OCI-LY7 (cell line): Measurements from ENCODE around the gene VPS4A. TPM values are rescaled to one million over a fixed set of nuclear protein-coding genes. Genes with fewer than 3 reads are reported as not detected.

Experiments
- BruUV-seq: library from RNA; stranded (reverse); fragments of 400-500 nt; replicated peaks from 2 replicates; lab custom pipeline; 2021; lab: Mats Ljungman, UMichigan
- CTCF ChIA-PET: fragments of 300-600 bp; sonication (Branson Sonifier 250); formaldehyde crosslinking; loops from one replicate; lab custom pipeline; 2022; ENCODE audit warnings: antibody characterized with exemption; ENCODE audit not compliant: unreplicated experiment; lab: Charles Lee
- POLR2A ChIA-PET: fragments of 300-600 bp; sonication (Branson Sonifier 250); formaldehyde crosslinking; loops from one replicate; lab custom pipeline; 2022; ENCODE audit warnings: antibody characterized with exemption; lab: Charles Lee
- DNase-seq: peaks from one replicate; pipeline ENCODE4 v3.0.0-alpha.2; 2015; ENCODE audit warnings: low spot score
- H2AFZ ChIP-seq: fragments of 200-600 bp; sonication (generic), shearing (Covaris generic); 2 replicates; pipeline ENCODE4 v1.6.1; 2014; ENCODE audit warnings: mild to moderate bottlenecking, antibody characterized with exemption, low read length, moderate library complexity
- H3K27ac ChIP-seq: fragments of 200-600 bp; sonication (generic); 2 replicates; pipeline ENCODE4 v1.5.1; 2014; ENCODE audit warnings: mixed run types, low read depth, mild to moderate bottlenecking, moderate library complexity, low read length, inconsistent platforms; ENCODE audit not compliant: poor library complexity, severe bottlenecking
- H3K36me3 ChIP-seq: fragments of 200-600 bp; sonication (generic); 2 replicates; pipeline ENCODE4 v1.6.1; 2014; ENCODE audit warnings: mild to moderate bottlenecking, antibody characterized with exemption, low read length, moderate library complexity, mixed read lengths; ENCODE audit not compliant: insufficient read depth
- H3K4me1 ChIP-seq: fragments of 200-600 bp; sonication (generic); 2 replicates; pipeline ENCODE4 v1.5.1; 2014; ENCODE audit warnings: mild to moderate bottlenecking, low read length; ENCODE audit not compliant: insufficient read depth, poor library complexity, severe bottlenecking
- H3K4me2 ChIP-seq: fragments of 200-600 bp; sonication (generic); 2 replicates; pipeline ENCODE4 v1.6.1; 2014; ENCODE audit warnings: mild to moderate bottlenecking, low read length
- H3K4me3 ChIP-seq: fragments of 200-600 bp; sonication (generic); 2 replicates; pipeline ENCODE4 v1.5.1; 2014; ENCODE audit warnings: mild to moderate bottlenecking, low read depth, low read length; ENCODE audit not compliant: poor library complexity, severe bottlenecking
- H3K79me2 ChIP-seq: fragments of 200-600 bp; sonication (generic); 2 replicates; pipeline ENCODE4 v1.6.1; 2016; ENCODE audit warnings: low read depth, mild to moderate bottlenecking, low read length, moderate library complexity, mixed read lengths; ENCODE audit not compliant: insufficient read depth
- H3K9me2 ChIP-seq: fragments of 200-600 bp; sonication (generic); 2 replicates; pipeline ENCODE4 v1.6.1; 2016; ENCODE audit warnings: mild to moderate bottlenecking, low read length, mixed read lengths; ENCODE audit not compliant: insufficient read depth
- H3K9me3 ChIP-seq: fragments of 200-600 bp; sonication (generic); 2 replicates; pipeline ENCODE4 v1.6.1; 2014; ENCODE audit warnings: mild to moderate bottlenecking, mixed run types, low read length, mixed read lengths
- H4K20me1 ChIP-seq: fragments of 200-600 bp; sonication (generic); 2 replicates; pipeline ENCODE4 v1.6.1; 2014; ENCODE audit warnings: mild to moderate bottlenecking, antibody characterized with exemption, low read length, moderate library complexity, mixed read lengths; ENCODE audit not compliant: insufficient read depth
- EZH2phosphoT487 ChIP-seq: fragments of 200-600 bp; sonication (generic); IDR thresholded peaks from 2 replicates; pipeline ENCODE4 v1.6.1; 2018; ENCODE audit warnings: low read depth, borderline replicate concordance, mild to moderate bottlenecking, mixed run types, antibody characterized with exemption, low read length, moderate library complexity, mixed read lengths
- intact Hi-C: fragments of 100-400 bp; cut with micrococcal nuclease; formaldehyde crosslinking; loops from one replicate; pipeline ENCODE4 v1.10.0; 2022; ENCODE audit not compliant: unreplicated experiment
- total RNA-seq, 2 experiments: library from RNA; depleted of rRNA in 1 of 2; stranded (reverse); fragments of >200 nt in 1 of 2; shearing (Covaris generic) in 1 of 2; gene quantifications; 2 replicates each; pipeline ENCODE4 v1.2.3, GENCODE V29; 2014 to 2022
- TF ChIP-seq, protein P1 (sequence below): fragments of 200-600 bp; sonication (generic); conservative IDR thresholded peaks from 2 replicates; pipeline ENCODE4 v1.5.1; 2014; ENCODE audit warnings: mild to moderate bottlenecking, antibody characterized with exemption, low read length, moderate library complexity, mixed read lengths

Gene VPS4A
- total RNA-seq, 2 experiments from 2014 or later, result 33.3 to 33.7 TPM

DNA sequence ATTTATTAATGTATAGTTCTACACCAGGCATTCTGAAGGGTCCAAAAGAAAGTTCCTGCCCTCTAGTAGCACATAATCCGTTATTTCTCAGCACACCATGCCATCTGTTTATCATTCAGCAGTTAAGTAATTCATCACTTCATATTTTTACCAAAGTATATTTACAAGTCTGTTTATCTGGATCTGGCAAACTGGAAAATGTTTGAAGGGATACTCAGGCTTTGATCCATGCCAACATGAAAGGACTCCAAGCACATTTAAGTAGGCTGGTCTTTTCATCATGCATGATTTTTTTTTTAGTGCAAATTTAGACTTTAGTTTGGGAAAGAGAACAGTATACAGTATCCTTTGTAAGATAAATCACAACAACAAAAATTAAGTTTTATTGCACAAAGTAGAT, 4.1 kb upstream of the VPS4A start:
- H4K20me1 ChIP-seq, result no peaks in the 10 kb centered on the region
- intact Hi-C loops, result no loop called here
- H3K4me1 ChIP-seq, result peaks cover 10% of the 10 kb centered on the region
- TF ChIP-seq, protein P1, sequence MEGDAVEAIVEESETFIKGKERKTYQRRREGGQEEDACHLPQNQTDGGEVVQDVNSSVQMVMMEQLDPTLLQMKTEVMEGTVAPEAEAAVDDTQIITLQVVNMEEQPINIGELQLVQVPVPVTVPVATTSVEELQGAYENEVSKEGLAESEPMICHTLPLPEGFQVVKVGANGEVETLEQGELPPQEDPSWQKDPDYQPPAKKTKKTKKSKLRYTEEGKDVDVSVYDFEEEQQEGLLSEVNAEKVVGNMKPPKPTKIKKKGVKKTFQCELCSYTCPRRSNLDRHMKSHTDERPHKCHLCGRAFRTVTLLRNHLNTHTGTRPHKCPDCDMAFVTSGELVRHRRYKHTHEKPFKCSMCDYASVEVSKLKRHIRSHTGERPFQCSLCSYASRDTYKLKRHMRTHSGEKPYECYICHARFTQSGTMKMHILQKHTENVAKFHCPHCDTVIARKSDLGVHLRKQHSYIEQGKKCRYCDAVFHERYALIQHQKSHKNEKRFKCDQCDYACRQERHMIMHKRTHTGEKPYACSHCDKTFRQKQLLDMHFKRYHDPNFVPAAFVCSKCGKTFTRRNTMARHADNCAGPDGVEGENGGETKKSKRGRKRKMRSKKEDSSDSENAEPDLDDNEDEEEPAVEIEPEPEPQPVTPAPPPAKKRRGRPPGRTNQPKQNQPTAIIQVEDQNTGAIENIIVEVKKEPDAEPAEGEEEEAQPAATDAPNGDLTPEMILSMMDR, result no peak
- no peak for TF ChIP-seq EZH2phosphoT487
- 0 out of 2 replicates have a peak, but pooled peaks cover 6% of the 10 kb centered on the region for H3K36me3 ChIP-seq
- H3K9me2 ChIP-seq, result no peaks in the 10 kb centered on the region
- H3K9me3 ChIP-seq, result no peaks in the 10 kb centered on the region
- DNase-seq, result no peak
- POLR2A ChIA-PET, result interaction anchor here (1.0 kb wide), 1 partner anchor 455 kb away, joined by 3 read pairs; the partner anchor contains the start of gene WWP2
- H3K27ac ChIP-seq, result no peak overlapping the region
- CTCF ChIA-PET, result no interaction called here
- no peak overlapping the region for H3K4me3 ChIP-seq
- H2AFZ ChIP-seq, result no peak overlapping the region
- peaks cover 6% of the 10 kb centered on the region for H3K79me2 ChIP-seq
- BruUV-seq, result no TSS peak
- no peak overlapping the region for H3K4me2 ChIP-seq

DNA sequence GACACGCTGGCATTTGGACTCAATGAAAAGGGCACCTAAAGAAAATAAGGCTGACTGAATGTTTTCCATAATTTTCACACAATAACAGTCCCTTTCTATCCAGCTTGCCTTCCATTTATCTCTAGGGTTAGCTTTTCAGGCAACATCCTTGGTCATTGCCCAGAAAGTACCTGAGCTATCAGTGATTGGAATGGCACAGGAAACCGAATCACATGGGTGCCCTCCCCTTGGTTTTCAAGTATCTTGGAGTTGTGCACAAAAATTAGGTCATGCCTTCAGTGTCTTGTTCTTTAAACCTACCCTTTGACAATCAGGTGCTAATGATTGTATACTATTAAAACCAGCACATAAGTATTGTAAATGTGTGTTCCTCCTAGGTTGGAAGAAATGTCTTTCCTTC, 3.3 kb upstream of the VPS4A start:
- H3K36me3 ChIP-seq, result 0 out of 2 replicates have a peak, but pooled peaks cover 6% of the 10 kb centered on the region
- H3K4me2 ChIP-seq, result no peak overlapping the region
- intact Hi-C loops, result no loop called here
- no peak overlapping the region for H3K27ac ChIP-seq
- no peak overlapping the region for H2AFZ ChIP-seq
- TF ChIP-seq, protein P1, result no peak
- no peak for TF ChIP-seq EZH2phosphoT487
- H4K20me1 ChIP-seq, result no peaks in the 10 kb centered on the region
- H3K4me3 ChIP-seq, result no peak overlapping the region
- POLR2A ChIA-PET, result interaction anchor here (1.0 kb wide), 1 partner anchor 454 kb away, joined by 3 read pairs; the partner anchor contains the start of gene WWP2
- H3K9me2 ChIP-seq, result no peaks in the 10 kb centered on the region
- peaks cover 13% of the 10 kb centered on the region for H3K79me2 ChIP-seq
- DNase-seq, result no peak
- no peaks in the 10 kb centered on the region for H3K9me3 ChIP-seq
- no TSS peak for BruUV-seq
- peaks cover 12% of the 10 kb centered on the region for H3K4me1 ChIP-seq
- CTCF ChIA-PET, result no interaction called here

DNA sequence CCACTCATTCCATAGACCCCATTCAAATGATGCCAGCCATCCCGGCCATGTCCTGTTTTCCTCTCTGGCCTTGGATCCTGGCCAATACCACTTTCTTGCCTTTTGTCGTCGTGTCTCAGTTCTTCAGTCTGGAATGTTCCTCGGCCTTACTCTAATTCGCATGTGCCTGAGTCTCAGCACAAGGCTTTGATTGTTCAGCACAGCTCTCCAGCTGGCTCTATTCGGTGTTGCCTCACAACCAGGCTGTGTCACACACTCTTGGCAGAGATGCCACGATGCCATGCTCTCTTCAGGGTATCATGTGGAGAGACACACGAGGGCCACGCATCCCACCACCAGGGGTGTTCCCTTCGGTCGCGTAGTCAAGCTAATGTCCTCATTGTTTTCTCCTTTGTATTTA, 1.8 kb upstream of the VPS4A start:
- intact Hi-C loops, result no loop called here
- Histone ChIP-seq H4K20me1 (no peaks in the 10 kb centered on the region), H3K4me3 (no peak overlapping the region), H3K36me3 (peaks cover 19% of the 10 kb centered on the region; the same call in 1 of the 2 replicates), H2AFZ (no peak overlapping the region), H3K9me3 (no peaks in the 10 kb centered on the region), H3K79me2 (peaks cover 28% of the 10 kb centered on the region), H3K4me2 (no peak overlapping the region), H3K9me2 (no peaks in the 10 kb centered on the region), H3K27ac (no peak overlapping the region), H3K4me1 (peaks cover 12% of the 10 kb centered on the region)
- BruUV-seq, result no TSS peak
- TF ChIP-seq, protein P1, result no peak
- no peak for TF ChIP-seq EZH2phosphoT487
- DNase-seq, result no peak
- ChIA-PET CTCF (no interaction called here), POLR2A (no interaction called here)
